Right lobe of liver (tissue), 4 donors: Measurements from ENCODE around the gene C1orf105.

Experiments used
- POLR2A ChIP-seq: fragments of 450-650 bp; IDR thresholded peaks from one replicate; pipeline ENCODE4 v1.6.1; 2017; ENCODE audit warnings: antibody characterized with exemption, mild to moderate bottlenecking
- TF ChIP-seq, protein P1 (sequence below), 4 donors: fragments of 200-600 bp in 3 of 4; fragments of 450-650 bp in 1 of 4; IDR thresholded peaks; one replicate each; pipeline versions ENCODE4 v1.5.1 to v1.8.0; 2016 to 2022; ENCODE audit warnings: antibody characterized with exemption in 4 of 4, mild to moderate bottlenecking in 2 of 4
- donor health status: DM: no; HTN: no; CAD: no.
- donor health status: DM: no; HTN: no; CAD: no.
- donor health status: DM: no; HTN: yes; CAD: no.

DNA sequence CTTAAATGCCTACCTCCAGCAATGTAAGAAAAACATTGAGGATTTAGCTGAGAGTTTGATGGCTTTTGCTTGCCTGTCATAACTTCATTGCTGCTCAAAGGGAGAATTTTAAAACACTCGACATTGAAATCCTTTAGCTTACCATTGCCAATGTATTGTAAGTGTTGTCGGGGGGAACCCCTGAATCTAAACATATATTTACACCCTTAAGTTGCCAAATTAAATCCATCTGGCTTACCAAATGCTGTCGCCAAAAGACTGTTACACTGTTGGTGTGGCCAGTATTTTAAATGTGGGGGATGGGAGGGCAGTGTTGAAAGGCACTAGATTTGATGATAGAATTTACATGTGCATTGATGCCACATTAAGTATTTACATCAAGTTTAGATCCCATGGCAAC lies 24.9 kb upstream of the C1orf105 start:
- TF ChIP-seq, protein P1, sequence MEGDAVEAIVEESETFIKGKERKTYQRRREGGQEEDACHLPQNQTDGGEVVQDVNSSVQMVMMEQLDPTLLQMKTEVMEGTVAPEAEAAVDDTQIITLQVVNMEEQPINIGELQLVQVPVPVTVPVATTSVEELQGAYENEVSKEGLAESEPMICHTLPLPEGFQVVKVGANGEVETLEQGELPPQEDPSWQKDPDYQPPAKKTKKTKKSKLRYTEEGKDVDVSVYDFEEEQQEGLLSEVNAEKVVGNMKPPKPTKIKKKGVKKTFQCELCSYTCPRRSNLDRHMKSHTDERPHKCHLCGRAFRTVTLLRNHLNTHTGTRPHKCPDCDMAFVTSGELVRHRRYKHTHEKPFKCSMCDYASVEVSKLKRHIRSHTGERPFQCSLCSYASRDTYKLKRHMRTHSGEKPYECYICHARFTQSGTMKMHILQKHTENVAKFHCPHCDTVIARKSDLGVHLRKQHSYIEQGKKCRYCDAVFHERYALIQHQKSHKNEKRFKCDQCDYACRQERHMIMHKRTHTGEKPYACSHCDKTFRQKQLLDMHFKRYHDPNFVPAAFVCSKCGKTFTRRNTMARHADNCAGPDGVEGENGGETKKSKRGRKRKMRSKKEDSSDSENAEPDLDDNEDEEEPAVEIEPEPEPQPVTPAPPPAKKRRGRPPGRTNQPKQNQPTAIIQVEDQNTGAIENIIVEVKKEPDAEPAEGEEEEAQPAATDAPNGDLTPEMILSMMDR (IDR thresholded peaks at IDR 0.05), result no peak
- TF ChIP-seq POLR2A, result no peak
